Stomach (tissue), 9 donors: Measurements from ENCODE around the gene SIRT1. TPM values are rescaled to one million over a fixed set of nuclear protein-coding genes. Genes with fewer than 3 reads are reported as not detected.

Source experiments
- DNase-seq, 2 donors: peaks; one replicate each; pipeline versions ENCODE4 v3.0.0 to v3.0.0-alpha.2; 2013 to 2019
- H3K27ac ChIP-seq, 5 donors: fragments of 200-600 bp in 4 of 5; sonication (generic) in 4 of 5; one replicate each; pipeline ENCODE4 v1.5.1; 2013 to 2019; ENCODE audit warnings: mild to moderate bottlenecking in 1 of 5, moderate library complexity in 1 of 5
- H3K27me3 ChIP-seq, 3 donors: fragments of 200-600 bp; sonication (generic); one replicate each; pipeline ENCODE4 v1.5.1; 2017 to 2019; ENCODE audit warnings: mixed run types in 1 of 3
- H3K36me3 ChIP-seq, 4 donors: fragments of 200-600 bp; sonication (generic); 1 replicate in 3 of 4; 2 replicates in 1 of 4; pipeline ENCODE4 v1.5.1; 2016 to 2019
- H3K4me1 ChIP-seq, 4 donors: fragments of 200-600 bp; sonication (generic); one replicate each; pipeline ENCODE4 v1.5.1; 2016 to 2019
- H3K4me3 ChIP-seq, 4 donors: fragments of 200-600 bp; sonication (generic) in 3 of 4; one replicate each; pipeline ENCODE4 v1.5.1; 2016 to 2019; ENCODE audit warnings: mild to moderate bottlenecking in 1 of 4
- H3K9me3 ChIP-seq, 4 donors: fragments of 200-600 bp; sonication (generic); one replicate each; pipeline ENCODE4 v1.5.1; 2016 to 2019
- CTCF ChIP-seq, 7 experiments: fragments of 450-650 bp in 4 of 7; fragments of 200-600 bp in 3 of 7; sonication (generic) in 3 of 7; IDR thresholded peaks; one replicate each; pipeline ENCODE4 v1.5.1; 2016 to 2019; ENCODE audit warnings: antibody characterized with exemption in 7 of 7, control low read depth in 2 of 7, mild to moderate bottlenecking in 1 of 7
- EP300 ChIP-seq: sonication (generic); formaldehyde crosslinking; IDR thresholded peaks from one replicate; pipeline ENCODE4 v1.6.1; 2017; ENCODE audit warnings: antibody characterized with exemption
- POLR2A ChIP-seq, 4 donors: fragments of 450-650 bp; IDR thresholded peaks; one replicate each; pipeline ENCODE4 v1.6.1; 2016; ENCODE audit warnings: antibody characterized with exemption in 4 of 4, control low read depth in 2 of 4, mild to moderate bottlenecking in 1 of 4, moderate library complexity in 1 of 4
- POLR2AphosphoS5 ChIP-seq, 3 donors: sonication (generic); formaldehyde crosslinking; IDR thresholded peaks; one replicate each; pipeline ENCODE4 v1.6.1; 2016; ENCODE audit warnings: antibody characterized with exemption in 3 of 3
- WGBS, 5 donors: extraction: QIAGEN DNeasy Blood & Tissue Kit in 3 of 5; methylation state at CpG; one replicate each; pipeline versions ENCODE4 v1.1.5 to v1.1.7; 2013 to 2018; 5-methylcytosine and 5-hydroxymethylcytosine counted together
- intact Hi-C: fragments of 100-400 bp; cut with DNase I; formaldehyde crosslinking; loops from one replicate; pipeline ENCODE4 v1.15.1; 2023; ENCODE audit warnings: low total_unique reads
- polyA plus RNA-seq, 3 donors: library from polyadenylated mRNA; stranded (reverse); fragments of 200-250 nt; gene quantifications; one replicate each; pipeline ENCODE4 v1.2.3, GENCODE V29; 2013
- total RNA-seq, 5 donors: library from RNA; depleted of rRNA; stranded (reverse); fragments of >200 nt; gene quantifications; one replicate each; pipeline versions ENCODE4 v1.1.0 to v1.2.3, GENCODE V29; 2014 to 2016
- donor health status: healthy with polysubstance abuse.
- donor health status: Bipolar disorder and iron deficiency.
- donor health status: healthy.

The SIRT1 gene
- total and polyA plus RNA-seq, 8 donors: 7.7 to 41.4 (median 17.0) TPM

- DNase-seq: no peak
- Histone ChIP-seq H3K27me3 (no peaks in the 10 kb centered on the region), H3K9me3 (no peaks in the 10 kb centered on the region), H3K4me3 (no peak overlapping the region), H3K4me1 (no peaks in the 10 kb centered on the region), H3K27ac (no peak overlapping the region), H3K36me3 (peaks cover 25 to 91% (median 79%) of the 10 kb centered on the region in 4 donors)
- WGBS, 5 donors: 79 to 93% (median 86%) methylated on average over 1 of the region's 1 CpG
- no peak for TF ChIP-seq EP300
- TF ChIP-seq POLR2AphosphoS5 (IDR thresholded peaks at IDR 0.05): no peak
- TF ChIP-seq CTCF (IDR thresholded peaks at IDR 0.05): no peak
- TF ChIP-seq POLR2A (IDR thresholded peaks at IDR 0.05): no peak
- intact Hi-C loops: no loop called here
These were observed 52.0 kb downstream of the SIRT1 start for GRCh38 chr10:67936416-67936815.

GRCh38 chr10:67943917-67944316 lies 59.5 kb downstream of the SIRT1 start:
- intact Hi-C loops: no loop called here
- H3K27me3 ChIP-seq: no peaks in the 10 kb centered on the region
- no peaks in the 10 kb centered on the region for H3K9me3 ChIP-seq
- no peak overlapping the region for H3K27ac ChIP-seq
- WGBS, 5 donors: 78 to 100% (median 94%) methylated on average over 1 to 2 of the region's 2 CpGs
- DNase-seq: no peak
- H3K4me3 ChIP-seq: no peak overlapping the region
- TF ChIP-seq POLR2AphosphoS5 (IDR thresholded peaks at IDR 0.05): no peak
- TF ChIP-seq POLR2A (IDR thresholded peaks at IDR 0.05): no peak
- TF ChIP-seq CTCF (IDR thresholded peaks at IDR 0.05): no peak
- no peak for TF ChIP-seq EP300
- no peaks in the 10 kb centered on the region for H3K4me1 ChIP-seq
- H3K36me3 ChIP-seq: peaks cover 13 to 78% (median 70%) of the 10 kb centered on the region in 4 donors

DNA sequence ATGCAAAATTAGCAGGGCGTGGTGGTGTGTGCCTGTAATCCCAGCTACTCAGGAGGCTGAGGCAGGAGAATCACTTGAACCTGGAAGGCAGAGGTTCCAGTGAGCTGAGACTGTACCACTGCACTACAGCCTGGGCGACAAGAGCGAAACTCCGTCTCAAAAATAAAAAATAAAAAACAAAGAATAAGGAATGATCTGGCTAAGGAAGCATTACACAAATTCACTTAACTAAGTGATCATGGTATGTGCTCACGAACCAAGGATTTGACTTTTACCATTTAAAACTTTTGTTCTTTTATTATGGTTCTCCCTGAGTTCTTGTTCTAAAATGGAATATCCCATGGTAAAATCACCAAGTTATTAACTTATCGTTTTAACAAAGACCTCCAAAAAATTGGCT lies 71.2 kb downstream of the SIRT1 start:
- Histone ChIP-seq H3K27ac (no peak overlapping the region), H3K4me3 (no peak overlapping the region), H3K4me1 (peaks cover 0 to 3% (median 0%) of the 10 kb centered on the region in 4 donors), H3K27me3 (no peaks in the 10 kb centered on the region), H3K9me3 (no peaks in the 10 kb centered on the region), H3K36me3 (peaks cover 0 to 50% (median 47%) of the 10 kb centered on the region in 4 donors)
- WGBS, 5 donors: 95 to 98% (median 96%) methylated on average over 6 of the region's 6 CpGs
- intact Hi-C loops: no loop called here
- TF ChIP-seq POLR2A (IDR thresholded peaks at IDR 0.05) (no peak), EP300 (no peak), CTCF (IDR thresholded peaks at IDR 0.05) (no peak)
- no peak for DNase-seq

- TF ChIP-seq CTCF (IDR thresholded peaks at IDR 0.05) (no peak), EP300 (no peak), POLR2AphosphoS5 (IDR thresholded peaks at IDR 0.05) (no peak), POLR2A (IDR thresholded peaks at IDR 0.05) (no peak)
- WGBS, 5 donors: 83 to 95% (median 88%) methylated on average over 8 of the region's 8 CpGs
- no peaks in the 10 kb centered on the region for H3K9me3 ChIP-seq
- DNase-seq: no peak
- H3K4me1 ChIP-seq: peaks cover 0 to 3% (median 0%) of the 10 kb centered on the region in 4 donors
- peaks cover 0 to 33% (median 25%) of the 10 kb centered on the region in 4 donors for H3K36me3 ChIP-seq
- no peak overlapping the region for H3K4me3 ChIP-seq
- no peaks in the 10 kb centered on the region for H3K27me3 ChIP-seq
- intact Hi-C loops: no loop called here
- no peak overlapping the region for H3K27ac ChIP-seq
These were observed 75.5 kb downstream of the SIRT1 start for GRCh38 chr10:67959839-67960476.
